HCT116 (cell line): ENCODE results near the gene GPR85. TPM values are rescaled to one million over a fixed set of nuclear protein-coding genes. Genes with fewer than 3 reads are reported as not detected.

Source experiments
- ATAC-seq: fragments of 200-7000 bp; cut with Tn5 transposase; 2 replicates; pipeline ENCODE4 v1.9.1; 2020; ENCODE audit warnings: mild to moderate bottlenecking, moderate library complexity
- BruUV-seq: library from RNA; stranded (reverse); fragments of 400-500 nt; replicated peaks from 2 replicates; lab custom pipeline; 2021; lab: Mats Ljungman, UMichigan
- CTCF ChIA-PET: fragments of 300-600 bp; sonication (Branson Sonifier 250); formaldehyde crosslinking; loops from one replicate; lab custom pipeline; 2021; ENCODE audit warnings: antibody characterized with exemption; lab: Charles Lee
- POLR2A ChIA-PET: fragments of 300-600, 350-600 bp; sonication (Branson Sonifier 250); formaldehyde crosslinking; loops from one replicate; lab custom pipeline; 2021; ENCODE audit warnings: antibody characterized with exemption; lab: Charles Lee
- RAD21 ChIA-PET, 2 experiments: fragments of 300-600 bp; sonication (Branson Sonifier 250); formaldehyde crosslinking; loops; one replicate each; lab custom pipeline; 2023; ENCODE audit warnings: low total read pairs in 2 of 2; ENCODE audit not compliant: uncharacterized antibody in 2 of 2, unreplicated experiment in 2 of 2, low non-redundant PET in 1 of 2; lab: Charles Lee
- DNase-seq: peaks from one replicate; pipeline ENCODE4 v3.0.0-alpha.2; 2010; ENCODE audit warnings: low read depth, low spot score
- H2AFZ ChIP-seq: fragments of 200-600 bp; shearing (Covaris generic), sonication (generic); 2 replicates; pipeline ENCODE4 v1.6.1; 2017; ENCODE audit warnings: low read depth, mixed run types, mixed read lengths, antibody characterized with exemption, low read length; ENCODE audit not compliant: poor library complexity, severe bottlenecking
- H3K27ac ChIP-seq: 2 replicates; pipeline ENCODE4 v1.5.1; 2012; ENCODE audit warnings: low read depth, low read length
- H3K27me3 ChIP-seq: fragments of 200-600 bp; sonication (generic); 2 replicates; pipeline ENCODE4 v1.6.1; 2016; ENCODE audit warnings: mixed run types, low read length, mixed read lengths; ENCODE audit not compliant: insufficient read depth
- H3K36me3 ChIP-seq, 2 experiments: fragments of 200-500 bp in 1 of 2; fragments of 200-600 bp in 1 of 2; sonication (Bioruptor generic) in 1 of 2; sonication (generic) in 1 of 2; 2 replicates each; pipeline versions ENCODE4 v1.5.1 to v1.6.1; 2014 to 2016; ENCODE audit warnings: low read length in 2 of 2, inconsistent platforms in 1 of 2, mixed read lengths in 1 of 2, mixed run types in 1 of 2; ENCODE audit not compliant: insufficient read depth in 2 of 2, control insufficient read depth in 1 of 2
- H3K4me1 ChIP-seq, 2 experiments: fragments of 200-600 bp in 1 of 2; sonication (generic) in 1 of 2; 2 replicates each; pipeline versions ENCODE4 v1.5.1 to v1.6.1; 2012 to 2017; ENCODE audit warnings: low read length in 2 of 2, inconsistent platforms in 1 of 2, mild to moderate bottlenecking in 1 of 2, mixed read lengths in 1 of 2, mixed run types in 1 of 2, moderate library complexity in 1 of 2; ENCODE audit not compliant: insufficient read depth in 2 of 2, control insufficient read depth in 1 of 2
- H3K4me2 ChIP-seq: fragments of 200-600 bp; sonication (generic); 2 replicates; pipeline ENCODE4 v1.6.1; 2017; ENCODE audit warnings: mixed run types, low read length, mixed read lengths
- H3K4me3 ChIP-seq, 2 experiments: fragments of 200-600 bp in 1 of 2; sonication (generic) in 1 of 2; replicated peaks in 1 of 2; 2 replicates each; pipeline ENCODE4 v1.5.1; 2011 to 2016; ENCODE audit warnings: low read length in 2 of 2, control low read depth in 1 of 2, low read depth in 1 of 2, mild to moderate bottlenecking in 1 of 2, mixed read lengths in 1 of 2, mixed run types in 1 of 2
- H3K79me2 ChIP-seq: fragments of 200-600 bp; sonication (generic); 2 replicates; pipeline ENCODE4 v1.6.1; 2017; ENCODE audit warnings: mild to moderate bottlenecking, mixed run types, low read length, moderate library complexity, mixed read lengths; ENCODE audit not compliant: insufficient read depth
- H3K9ac ChIP-seq: fragments of 200-600 bp; sonication (generic); 2 replicates; pipeline ENCODE4 v1.6.1; 2016; ENCODE audit warnings: low read length, mixed read lengths
- H3K9me2 ChIP-seq: fragments of 200-600 bp; sonication (generic), shearing (Covaris generic); 2 replicates; pipeline ENCODE4 v1.6.1; 2017; ENCODE audit warnings: mixed run types, mild to moderate bottlenecking, moderate library complexity; ENCODE audit not compliant: insufficient read depth
- H3K9me3 ChIP-seq, 2 experiments: fragments of 200-500 bp in 1 of 2; fragments of 200-600 bp in 1 of 2; sonication (Bioruptor generic) in 1 of 2; sonication (generic) in 1 of 2; 2 replicates each; pipeline ENCODE4 v1.6.1; 2014 to 2017; ENCODE audit warnings: low read length in 2 of 2, mixed read lengths in 2 of 2, inconsistent platforms in 1 of 2, low read depth in 1 of 2, mild to moderate bottlenecking in 1 of 2, mixed run types in 1 of 2, moderate library complexity in 1 of 2; ENCODE audit not compliant: control insufficient read depth in 1 of 2, insufficient read depth in 1 of 2
- H4K20me1 ChIP-seq: fragments of 200-600 bp; sonication (generic), shearing (Covaris generic); 2 replicates; pipeline ENCODE4 v1.6.1; 2017; ENCODE audit warnings: mixed run types, mild to moderate bottlenecking, moderate library complexity; ENCODE audit not compliant: insufficient read depth
- CBX3 ChIP-seq: IDR thresholded peaks from 2 replicates; pipeline ENCODE4 v1.6.1; 2012; ENCODE audit warnings: low read depth
- CEBPB ChIP-seq: IDR thresholded peaks from 2 replicates; pipeline ENCODE4 v1.6.1; 2012; ENCODE audit warnings: low read depth
- CTCF ChIP-seq, 3 experiments: fragments of 200-600 bp in 1 of 3; sonication (generic) in 1 of 3; IDR thresholded peaks in 2 of 3; conservative IDR thresholded peaks in 1 of 3; 2 replicates each; pipeline ENCODE4 v1.5.1; 2012 to 2017; ENCODE audit warnings: low read depth in 2 of 3, low read length in 2 of 3, antibody characterized with exemption in 1 of 3, borderline replicate concordance in 1 of 3, control low read depth in 1 of 3, mild to moderate bottlenecking in 1 of 3, mixed read lengths in 1 of 3, mixed run types in 1 of 3, moderate library complexity in 1 of 3; ENCODE audit not compliant: insufficient read depth in 1 of 3
- EGR1 ChIP-seq: IDR thresholded peaks from 2 replicates; pipeline ENCODE4 v1.6.1; 2012; ENCODE audit warnings: low read depth
- ELF1 ChIP-seq: IDR thresholded peaks from 2 replicates; pipeline ENCODE4 v1.6.1; 2012; ENCODE audit warnings: low read depth, borderline replicate concordance
- EZH2 ChIP-seq: fragments of 200-600 bp; sonication (generic); IDR thresholded peaks from 2 replicates; pipeline ENCODE4 v1.6.1; 2017; ENCODE audit warnings: antibody characterized with exemption, mixed run types
- EZH2phosphoT487 ChIP-seq: fragments of 200-600 bp; IDR thresholded peaks from 2 replicates; pipeline ENCODE4 v1.6.1; 2018; ENCODE audit warnings: antibody characterized with exemption, borderline replicate concordance
- FOSL1 ChIP-seq: IDR thresholded peaks from 2 replicates; pipeline ENCODE4 v1.6.1; 2012; ENCODE audit warnings: low read depth
- JUND ChIP-seq: IDR thresholded peaks from 2 replicates; pipeline ENCODE4 v1.6.1; 2012
- MAX ChIP-seq: IDR thresholded peaks from 2 replicates; pipeline ENCODE4 v1.6.1; 2012
- POLR2A ChIP-seq: IDR thresholded peaks from 2 replicates; pipeline ENCODE4 v1.7.0; 2011; ENCODE audit warnings: borderline replicate concordance; ENCODE audit not compliant: insufficient read depth, insufficient read length; ENCODE audit errors: extremely low read depth
- POLR2AphosphoS5 ChIP-seq: IDR thresholded peaks from 2 replicates; pipeline ENCODE4 v1.6.1; 2011; ENCODE audit warnings: mild to moderate bottlenecking, low read depth, low read length, moderate library complexity
- RAD21 ChIP-seq: IDR thresholded peaks from 2 replicates; pipeline ENCODE4 v1.6.1; 2012; ENCODE audit warnings: low read depth, mild to moderate bottlenecking
- REST ChIP-seq: IDR thresholded peaks from 2 replicates; pipeline ENCODE4 v1.6.1; 2012; ENCODE audit warnings: low read depth
- SRF ChIP-seq: IDR thresholded peaks from 2 replicates; pipeline ENCODE4 v1.6.1; 2012; ENCODE audit warnings: low read depth
- TCF7L2 ChIP-seq: IDR thresholded peaks from 2 replicates; pipeline ENCODE4 v1.7.0; 2011; ENCODE audit warnings: borderline replicate concordance, inconsistent platforms; ENCODE audit not compliant: insufficient read depth, insufficient read length; ENCODE audit errors: extremely low read depth
- YY1 ChIP-seq: IDR thresholded peaks from 2 replicates; pipeline ENCODE4 v1.6.1; 2011; ENCODE audit warnings: low read length, low read depth, moderate library complexity, mild to moderate bottlenecking; ENCODE audit not compliant: insufficient replicate concordance; ENCODE audit errors: extremely low read depth
- ZBTB33 ChIP-seq: IDR thresholded peaks from 2 replicates; pipeline ENCODE4 v1.6.1; 2011; ENCODE audit warnings: mild to moderate bottlenecking, low read length, moderate library complexity; ENCODE audit not compliant: insufficient replicate concordance; ENCODE audit errors: extremely low read depth
- ZFX ChIP-seq: fragments of 450-650 bp; IDR thresholded peaks from 2 replicates; pipeline ENCODE4 v1.6.1; 2017
- ZNF274 ChIP-seq: fragments of 200-500 bp; sonication (Bioruptor generic); IDR thresholded peaks from 2 replicates; pipeline ENCODE4 v1.6.1; 2014; ENCODE audit warnings: mild to moderate bottlenecking, low read depth, low read length, inconsistent platforms
- intact Hi-C: fragments of 100-400 bp; cut with micrococcal nuclease; formaldehyde crosslinking; loops from 2 replicates; pipeline ENCODE4 v1.10.0; 2022
- total RNA-seq: library from RNA; stranded (reverse); gene quantifications from one replicate; pipeline ENCODE4 v1.2.1, GENCODE V29; 2021; ENCODE audit not compliant: unreplicated experiment

Gene GPR85
- total RNA-seq, 1 experiment from 2014 or later: not detected

- POLR2A ChIA-PET: no interaction called here
- Histone ChIP-seq H3K4me1 (no peaks in the 10 kb centered on the region; a peak in 1 of 4 replicates), H2AFZ (no peak overlapping the region), H4K20me1 (no peaks in the 10 kb centered on the region), H3K4me2 (no peak overlapping the region), H3K9ac (no peak overlapping the region), H3K27me3 (no peaks in the 10 kb centered on the region), H3K27ac (no peak overlapping the region), H3K79me2 (no peaks in the 10 kb centered on the region), H3K36me3 (no peaks in the 10 kb centered on the region), H3K9me2 (no peaks in the 10 kb centered on the region), H3K9me3 (no peaks in the 10 kb centered on the region), H3K4me3 (no peak overlapping the region)
- DNase-seq: no peak
- no peak for ATAC-seq
- RAD21 ChIA-PET: no interaction called here
- TF ChIP-seq SRF (no peak), JUND (no peak), TCF7L2 (no peak), EGR1 (no peak), YY1 (no peak), REST (no peak), ZBTB33 (no peak), POLR2AphosphoS5 (no peak), FOSL1 (no peak), MAX (no peak), EZH2 (no peak), POLR2A (no peak), ELF1 (no peak), CBX3 (no peak), EZH2phosphoT487 (no peak), ZFX (no peak), RAD21 (no peak), ZNF274 (no peak), CTCF (IDR thresholded peaks at IDR 0.05 in 2 of 3, conservative IDR thresholded peaks at IDR 0.05 in 1 of 3; ENCODE audit: borderline replicate concordance in 1 of 3, insufficient read depth in 1 of 3, low read depth in 2 of 3, low read length in 2 of 3) (no peak), CEBPB (no peak)
- CTCF ChIA-PET: no interaction called here
- intact Hi-C loops: no loop called here
- BruUV-seq: no TSS peak
Observed at GRCh38 chr7:113094517-113095249, 8.1 kb upstream of the GPR85 start.
